ENCODE data around the gene ESRRG. TPM values are rescaled to one million over a fixed set of nuclear protein-coding genes. Genes with fewer than 3 reads are reported as not detected.

The ESRRG gene
- total and polyA plus RNA-seq, 2 of the 8 experiments (the other 6 are each of a cell fraction or from before 2014, with no cell fraction given): 0.59 to 1.4 TPM

DNA sequence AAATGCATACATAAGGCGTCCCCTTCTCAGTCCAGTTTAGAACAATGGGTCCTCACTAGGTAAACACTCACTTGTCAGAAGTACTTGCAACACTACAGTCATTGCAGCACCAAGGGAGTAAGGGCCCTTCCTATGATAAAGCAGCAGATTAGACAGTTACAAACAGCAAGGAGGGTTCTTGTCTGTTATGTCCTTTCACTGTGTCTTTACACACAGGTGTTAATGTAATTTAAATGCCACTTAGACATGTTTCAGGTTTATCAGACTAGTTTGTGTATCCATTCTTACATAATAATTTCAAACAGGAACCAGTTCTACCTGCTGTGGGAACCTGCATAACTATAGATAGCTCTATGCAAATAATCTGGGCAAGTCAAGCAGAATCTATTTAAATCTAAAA lies 194.4 kb downstream of the ESRRG start (continued):
- TF ChIP-seq RXRA (IDR thresholded peaks at IDR 0.05; ENCODE audit: insufficient read depth, low read depth, low read length) (no peak), RFX5 (IDR thresholded peaks at IDR 0.05; ENCODE audit: borderline replicate concordance, low read depth, low read length) (no peak), TEAD4 (IDR thresholded peaks at IDR 0.05; ENCODE audit: low read depth, low read length) (no peak)

Data from H1 (cell line).